ENCODE measurements around the gene OR1E2. TPM values are rescaled to one million over a fixed set of nuclear protein-coding genes. Genes with fewer than 3 reads are reported as not detected.

OR1E2 gene
- total RNA-seq, result not detected in 2 replicates

GRCh38 chr17:3433741-3434140, at the start of gene OR1E2:
Gene OR1E2 (minus strand): TSS chr17:3433841. CDS start chr17:3433841, 0 bp downstream.
- no peak within 1 kb of the TSS for H3K4me3 ChIP-seq (ENCODE audit: low read depth, low read length)
- TF ChIP-seq CTCF (conservative IDR thresholded peaks at IDR 0.05; ENCODE audit: low read depth, low read length), result no peak
- no peak for DNase-seq (ENCODE audit: low read depth)

- TF ChIP-seq CTCF (conservative IDR thresholded peaks at IDR 0.05; ENCODE audit: low read depth, low read length), result no peak
- H3K4me3 ChIP-seq (ENCODE audit: low read depth, low read length), result no peak overlapping the region
- no peak for DNase-seq (ENCODE audit: low read depth)
These were observed 49.2 kb upstream of the OR1E2 start for GRCh38 chr17:3482852-3483251.

- no peak overlapping the region for H3K4me3 ChIP-seq (ENCODE audit: low read depth, low read length)
- TF ChIP-seq CTCF (conservative IDR thresholded peaks at IDR 0.05; ENCODE audit: low read depth, low read length), result no peak
- DNase-seq (ENCODE audit: low read depth), result no peak
These were observed 46.3 kb upstream of the OR1E2 start for GRCh38 chr17:3479988-3480387.

GRCh38 chr17:3475812-3476610, 42.4 kb upstream of the OR1E2 start, which contains the start of gene ASPA:
Gene ASPA (plus strand): TSS chr17:3475997. CDS start chr17:3476160, 163 bp downstream.
- DNase-seq (ENCODE audit: low read depth), result peak; percentile 26
- peak within 1 kb of the TSS; percentile 53 for H3K4me3 ChIP-seq (ENCODE audit: low read depth, low read length)
- no peak for TF ChIP-seq CTCF (conservative IDR thresholded peaks at IDR 0.05; ENCODE audit: low read depth, low read length)

- H3K4me3 ChIP-seq (ENCODE audit: low read depth, low read length), result no peak overlapping the region
- no peak for TF ChIP-seq CTCF (conservative IDR thresholded peaks at IDR 0.05; ENCODE audit: low read depth, low read length)
- no peak for DNase-seq (ENCODE audit: low read depth)
These were observed 41.6 kb upstream of the OR1E2 start for GRCh38 chr17:3475251-3475685.

- TF ChIP-seq CTCF (conservative IDR thresholded peaks at IDR 0.05; ENCODE audit: low read depth, low read length), result no peak
- DNase-seq (ENCODE audit: low read depth), result peak; percentile 89
- H3K4me3 ChIP-seq (ENCODE audit: low read depth, low read length), result no peak overlapping the region
These were observed 40.6 kb upstream of the OR1E2 start for GRCh38 chr17:3474212-3474611.

GRCh38 chr17:3472137-3472536, 38.5 kb upstream of the OR1E2 start:
- no peak for TF ChIP-seq CTCF (conservative IDR thresholded peaks at IDR 0.05; ENCODE audit: low read depth, low read length)
- H3K4me3 ChIP-seq (ENCODE audit: low read depth, low read length), result no peak overlapping the region

More at GRCh38 chr17:3472137-3472536, 38.5 kb upstream of the OR1E2 start:
- no peak for DNase-seq (ENCODE audit: low read depth)
